Measurements from ENCODE around the gene LRRK1.

DNA sequence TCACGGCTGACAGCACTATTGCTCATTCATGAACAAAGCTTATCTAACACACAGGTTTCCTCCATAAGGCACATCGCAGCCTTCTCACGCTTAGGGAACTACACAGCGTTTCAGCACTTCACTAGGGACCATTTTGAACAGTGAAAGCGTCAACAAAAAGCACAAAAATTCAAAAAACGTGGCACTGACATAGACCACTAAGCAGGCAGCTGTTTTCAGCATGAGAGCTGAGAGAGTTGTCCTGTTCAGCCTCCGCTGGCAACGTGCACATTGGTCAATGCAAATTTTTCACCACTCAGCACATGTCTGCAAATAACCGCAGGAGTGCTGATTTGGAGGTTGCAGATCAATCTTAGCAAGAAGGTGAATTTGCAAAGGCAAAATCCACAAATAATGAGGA lies 109.2 kb downstream of the LRRK1 start:
- TF ChIP-seq, protein P1, sequence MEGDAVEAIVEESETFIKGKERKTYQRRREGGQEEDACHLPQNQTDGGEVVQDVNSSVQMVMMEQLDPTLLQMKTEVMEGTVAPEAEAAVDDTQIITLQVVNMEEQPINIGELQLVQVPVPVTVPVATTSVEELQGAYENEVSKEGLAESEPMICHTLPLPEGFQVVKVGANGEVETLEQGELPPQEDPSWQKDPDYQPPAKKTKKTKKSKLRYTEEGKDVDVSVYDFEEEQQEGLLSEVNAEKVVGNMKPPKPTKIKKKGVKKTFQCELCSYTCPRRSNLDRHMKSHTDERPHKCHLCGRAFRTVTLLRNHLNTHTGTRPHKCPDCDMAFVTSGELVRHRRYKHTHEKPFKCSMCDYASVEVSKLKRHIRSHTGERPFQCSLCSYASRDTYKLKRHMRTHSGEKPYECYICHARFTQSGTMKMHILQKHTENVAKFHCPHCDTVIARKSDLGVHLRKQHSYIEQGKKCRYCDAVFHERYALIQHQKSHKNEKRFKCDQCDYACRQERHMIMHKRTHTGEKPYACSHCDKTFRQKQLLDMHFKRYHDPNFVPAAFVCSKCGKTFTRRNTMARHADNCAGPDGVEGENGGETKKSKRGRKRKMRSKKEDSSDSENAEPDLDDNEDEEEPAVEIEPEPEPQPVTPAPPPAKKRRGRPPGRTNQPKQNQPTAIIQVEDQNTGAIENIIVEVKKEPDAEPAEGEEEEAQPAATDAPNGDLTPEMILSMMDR (IDR thresholded peaks at IDR 0.05) = no peak
- no peak for TF ChIP-seq POLR2A (IDR thresholded peaks at IDR 0.05)

All from uterus (tissue), 2 donors.